ENCODE measurements around the gene ODF2.

DNA sequence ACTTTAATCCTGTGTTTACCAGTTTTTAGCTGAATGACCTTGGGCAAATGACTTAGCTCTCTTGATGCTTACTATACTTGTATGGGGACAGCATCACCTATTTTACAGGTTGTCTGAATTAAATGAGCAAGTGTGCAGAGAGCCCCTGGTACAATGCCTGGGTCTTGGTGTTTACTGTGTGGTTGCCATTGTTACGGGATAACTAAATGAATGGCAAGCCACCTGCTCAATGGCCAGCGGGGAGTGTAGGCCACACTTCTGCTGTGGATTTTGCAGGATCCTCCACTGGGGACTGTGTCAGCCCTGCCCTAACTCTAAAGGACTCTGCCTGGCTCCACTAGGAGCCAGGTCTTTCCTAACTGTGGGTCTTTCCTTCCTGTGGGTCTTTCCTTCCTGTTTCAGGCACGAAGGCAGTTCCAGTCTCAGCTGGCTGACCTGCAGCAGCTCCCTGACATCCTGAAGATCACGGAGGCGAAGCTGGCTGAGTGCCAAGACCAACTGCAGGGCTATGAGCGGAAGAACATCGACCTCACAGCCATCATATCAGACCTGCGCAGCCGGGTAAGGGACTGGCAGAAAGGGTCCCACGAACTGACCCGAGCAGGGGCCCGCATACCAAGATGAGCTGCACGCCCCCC lies 38.4 kb downstream of the ODF2 start:
- TF ChIP-seq, protein P1, sequence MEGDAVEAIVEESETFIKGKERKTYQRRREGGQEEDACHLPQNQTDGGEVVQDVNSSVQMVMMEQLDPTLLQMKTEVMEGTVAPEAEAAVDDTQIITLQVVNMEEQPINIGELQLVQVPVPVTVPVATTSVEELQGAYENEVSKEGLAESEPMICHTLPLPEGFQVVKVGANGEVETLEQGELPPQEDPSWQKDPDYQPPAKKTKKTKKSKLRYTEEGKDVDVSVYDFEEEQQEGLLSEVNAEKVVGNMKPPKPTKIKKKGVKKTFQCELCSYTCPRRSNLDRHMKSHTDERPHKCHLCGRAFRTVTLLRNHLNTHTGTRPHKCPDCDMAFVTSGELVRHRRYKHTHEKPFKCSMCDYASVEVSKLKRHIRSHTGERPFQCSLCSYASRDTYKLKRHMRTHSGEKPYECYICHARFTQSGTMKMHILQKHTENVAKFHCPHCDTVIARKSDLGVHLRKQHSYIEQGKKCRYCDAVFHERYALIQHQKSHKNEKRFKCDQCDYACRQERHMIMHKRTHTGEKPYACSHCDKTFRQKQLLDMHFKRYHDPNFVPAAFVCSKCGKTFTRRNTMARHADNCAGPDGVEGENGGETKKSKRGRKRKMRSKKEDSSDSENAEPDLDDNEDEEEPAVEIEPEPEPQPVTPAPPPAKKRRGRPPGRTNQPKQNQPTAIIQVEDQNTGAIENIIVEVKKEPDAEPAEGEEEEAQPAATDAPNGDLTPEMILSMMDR (IDR thresholded peaks at IDR 0.05; ENCODE audit: low read depth, low read length): no peak
- no peak for TF ChIP-seq EZH2phosphoT487 (IDR thresholded peaks at IDR 0.05; ENCODE audit: low read depth)

Measured in OCI-LY3 (cell line).